GM21526 (cell line): ENCODE measurements around the gene VCP.
"Not testable (repeated sequence)": the region's sequence is repeated elsewhere in the genome, so short reads cannot be mapped to it uniquely, and the experiment has no call there.

Experiments
- ATAC-seq: cut with Tn5 transposase; IDR thresholded peaks from one replicate; pipeline ENCODE4 v1.9.1; 2021; ENCODE audit warnings: moderate library complexity; ENCODE audit not compliant: unreplicated experiment, low FRiP score

VCP gene

GRCh38 chr9:35027374-35027773 lies 45.1 kb downstream of the VCP start:
- no peak for ATAC-seq

GRCh38 chr9:35026671-35027070 lies 45.8 kb downstream of the VCP start:
- ATAC-seq, result no peak

- ATAC-seq, result not testable (repeated sequence)
Observed at GRCh38 chr9:35023443-35023842, 49.0 kb downstream of the VCP start.

GRCh38 chr9:35014517-35014916 lies 57.9 kb downstream of the VCP start:
- ATAC-seq, result no peak

GRCh38 chr9:35010351-35010958 lies 62.0 kb downstream of the VCP start:
- ATAC-seq, result no peak
